Lower lobe of right lung (tissue), 2 donors: ENCODE results near the gene ANKRD40. TPM values are rescaled to one million over a fixed set of nuclear protein-coding genes. Genes with fewer than 3 reads are reported as not detected.

ENCODE experiments used
- ATAC-seq, 2 donors: fragments of 200-7000 bp; cut with Tn5 transposase; one replicate each; pipeline ENCODE4 v1.9.1; 2020 to 2022; ENCODE audit warnings: mild to moderate bottlenecking in 2 of 2, moderate library complexity in 2 of 2
- DNase-seq: peaks from one replicate; pipeline ENCODE4 v3.0.0-alpha.2; 2020
- H3K27ac ChIP-seq: fragments of 200-600 bp; one replicate; pipeline ENCODE4 v1.8.0; 2022
- H3K27me3 ChIP-seq: fragments of 200-600 bp; one replicate; pipeline ENCODE4 v1.8.0; 2022; ENCODE audit warnings: low read depth
- H3K36me3 ChIP-seq: fragments of 200-600 bp; one replicate; pipeline ENCODE4 v1.8.0; 2022; ENCODE audit warnings: mild to moderate bottlenecking
- H3K4me1 ChIP-seq: fragments of 200-600 bp; one replicate; pipeline ENCODE4 v1.8.0; 2022
- H3K4me3 ChIP-seq: fragments of 200-600 bp; one replicate; pipeline ENCODE4 v1.8.0; 2022; ENCODE audit warnings: mild to moderate bottlenecking
- H3K9me3 ChIP-seq: fragments of 200-600 bp; one replicate; pipeline ENCODE4 v1.8.0; 2022
- intact Hi-C: fragments of 100-400 bp; cut with DNase I; formaldehyde crosslinking; loops from one replicate; pipeline ENCODE4 v1.11.0; 2022
- total RNA-seq: library from RNA; stranded (reverse); fragmentation: NEBNext Ultra II Directional; extraction: Animal tissue kit (Norgen Biotek cat#: 25700); gene quantifications from one replicate; pipeline ENCODE4 v1.2.1, GENCODE V29; 2021
- TF ChIP-seq, protein P1 (sequence below): fragments of 200-600 bp; IDR thresholded peaks from one replicate; pipeline ENCODE4 v1.8.0; 2022; ENCODE audit warnings: antibody characterized with exemption, mild to moderate bottlenecking
- donor health status: DM: no; HTN: yes; CAD: no; lungs with severe emphysema.

ANKRD40 gene
- total RNA-seq, 1 donor from 2014 or later = 49.5 TPM

- TF ChIP-seq, protein P1, sequence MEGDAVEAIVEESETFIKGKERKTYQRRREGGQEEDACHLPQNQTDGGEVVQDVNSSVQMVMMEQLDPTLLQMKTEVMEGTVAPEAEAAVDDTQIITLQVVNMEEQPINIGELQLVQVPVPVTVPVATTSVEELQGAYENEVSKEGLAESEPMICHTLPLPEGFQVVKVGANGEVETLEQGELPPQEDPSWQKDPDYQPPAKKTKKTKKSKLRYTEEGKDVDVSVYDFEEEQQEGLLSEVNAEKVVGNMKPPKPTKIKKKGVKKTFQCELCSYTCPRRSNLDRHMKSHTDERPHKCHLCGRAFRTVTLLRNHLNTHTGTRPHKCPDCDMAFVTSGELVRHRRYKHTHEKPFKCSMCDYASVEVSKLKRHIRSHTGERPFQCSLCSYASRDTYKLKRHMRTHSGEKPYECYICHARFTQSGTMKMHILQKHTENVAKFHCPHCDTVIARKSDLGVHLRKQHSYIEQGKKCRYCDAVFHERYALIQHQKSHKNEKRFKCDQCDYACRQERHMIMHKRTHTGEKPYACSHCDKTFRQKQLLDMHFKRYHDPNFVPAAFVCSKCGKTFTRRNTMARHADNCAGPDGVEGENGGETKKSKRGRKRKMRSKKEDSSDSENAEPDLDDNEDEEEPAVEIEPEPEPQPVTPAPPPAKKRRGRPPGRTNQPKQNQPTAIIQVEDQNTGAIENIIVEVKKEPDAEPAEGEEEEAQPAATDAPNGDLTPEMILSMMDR = no peak
- Histone ChIP-seq H3K27ac (no peak overlapping the region), H3K36me3 (peaks cover 9% of the 10 kb centered on the region), H3K4me3 (no peak overlapping the region), H3K4me1 (no peaks in the 10 kb centered on the region), H3K9me3 (no peaks in the 10 kb centered on the region), H3K27me3 (peaks cover 2% of the 10 kb centered on the region)
- ATAC-seq = no peak
- intact Hi-C loops = no loop called here
- DNase-seq = no peak
Measured at GRCh38 chr17:50679008-50679544, 28.6 kb downstream of the ANKRD40 start.

GRCh38 chr17:50677851-50678375, 29.8 kb downstream of the ANKRD40 start:
- ATAC-seq = no peak
- H3K4me1 ChIP-seq = no peaks in the 10 kb centered on the region
- intact Hi-C loops = no loop called here
- DNase-seq = no peak
- TF ChIP-seq, protein P1 = no peak
- H3K36me3 ChIP-seq = peaks cover 9% of the 10 kb centered on the region
- H3K27me3 ChIP-seq = no peaks in the 10 kb centered on the region
- no peaks in the 10 kb centered on the region for H3K9me3 ChIP-seq
- no peak overlapping the region for H3K27ac ChIP-seq
- no peak overlapping the region for H3K4me3 ChIP-seq

DNA sequence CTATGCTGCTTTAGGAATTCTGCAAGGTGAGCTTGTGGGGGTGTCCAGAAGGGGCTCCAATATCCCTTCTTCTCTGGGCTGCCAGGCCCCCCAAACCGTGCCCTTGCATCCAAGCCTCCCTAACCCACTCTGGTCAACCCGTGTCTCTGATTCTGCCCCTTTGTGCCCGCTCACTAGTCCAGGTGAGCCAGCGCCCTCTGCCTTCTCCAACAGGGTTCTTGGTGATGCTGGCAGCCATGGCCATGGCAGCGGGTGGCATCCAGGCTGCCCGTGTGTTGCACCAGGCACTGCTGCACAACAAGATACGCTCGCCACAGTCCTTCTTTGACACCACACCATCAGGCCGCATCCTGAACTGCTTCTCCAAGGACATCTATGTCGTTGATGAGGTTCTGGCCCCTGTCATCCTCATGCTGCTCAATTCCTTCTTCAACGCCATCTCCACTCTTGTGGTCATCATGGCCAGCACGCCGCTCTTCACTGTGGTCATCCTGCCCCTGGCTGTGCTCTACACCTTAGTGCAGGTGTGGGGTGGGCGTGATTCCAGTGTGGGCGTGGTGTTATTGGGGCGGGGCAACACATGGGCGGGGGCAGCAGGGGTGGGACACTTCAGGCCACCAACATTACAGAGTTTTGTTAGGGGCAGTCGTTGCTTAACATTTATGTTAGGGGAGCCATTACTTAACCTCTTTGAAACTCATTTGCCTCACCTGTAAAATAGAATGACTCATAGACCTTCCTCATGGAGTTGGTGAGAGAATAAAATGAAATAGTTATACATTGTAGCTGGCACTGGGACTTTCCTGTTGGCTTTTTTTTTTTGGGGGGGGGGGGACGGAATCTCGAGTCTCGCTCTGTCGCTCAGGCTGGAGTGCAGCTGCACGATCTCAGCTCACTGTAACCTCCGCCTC, 31.4 kb downstream of the ANKRD40 start:
- TF ChIP-seq, protein P1 = no peak
- Histone ChIP-seq H3K27ac (no peak overlapping the region), H3K36me3 (peaks cover 9% of the 10 kb centered on the region), H3K4me3 (no peak overlapping the region), H3K9me3 (no peaks in the 10 kb centered on the region), H3K27me3 (no peaks in the 10 kb centered on the region), H3K4me1 (peaks cover 2% of the 10 kb centered on the region)
- no peak for ATAC-seq
- intact Hi-C loops = no loop called here
- no peak for DNase-seq

- Histone ChIP-seq H3K9me3 (no peaks in the 10 kb centered on the region), H3K27ac (no peak overlapping the region), H3K27me3 (no peaks in the 10 kb centered on the region), H3K4me1 (peaks cover 9% of the 10 kb centered on the region), H3K4me3 (no peak overlapping the region), H3K36me3 (peaks cover 9% of the 10 kb centered on the region)
- TF ChIP-seq, protein P1 = no peak
- DNase-seq (no peak), ATAC-seq (no peak)
- intact Hi-C loops = no loop called here
Measured at GRCh38 chr17:50675627-50676026, 32.1 kb downstream of the ANKRD40 start.

DNA sequence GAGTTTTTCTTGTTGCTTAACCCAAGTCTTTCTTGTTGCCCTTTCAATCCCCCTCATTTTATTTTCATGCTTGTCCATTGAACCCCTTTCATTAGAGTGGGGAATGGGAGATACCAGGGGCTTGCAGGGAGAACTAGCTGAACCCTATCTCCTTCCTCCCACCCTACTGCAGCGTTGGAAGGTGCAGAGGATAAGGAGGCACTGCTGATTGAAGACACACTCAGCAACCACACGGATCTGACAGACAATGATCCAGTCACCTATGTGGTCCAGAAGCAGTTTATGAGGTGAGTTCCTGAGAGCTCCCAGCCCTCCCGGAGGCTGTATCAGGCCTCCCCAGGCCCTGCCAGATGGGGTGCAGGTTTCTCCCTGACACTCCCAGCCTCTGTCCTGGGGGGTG, 32.5 kb downstream of the ANKRD40 start:
- TF ChIP-seq, protein P1 = no peak
- H3K4me3 ChIP-seq = no peak overlapping the region
- H3K27ac ChIP-seq = no peak overlapping the region
- intact Hi-C loops = no loop called here
- H3K36me3 ChIP-seq = peaks cover 9% of the 10 kb centered on the region
- ATAC-seq = no peak
- no peak for DNase-seq
- H3K4me1 ChIP-seq = peaks cover 10% of the 10 kb centered on the region
- no peaks in the 10 kb centered on the region for H3K9me3 ChIP-seq
- H3K27me3 ChIP-seq = no peaks in the 10 kb centered on the region
